BLaER1 (cell line): ENCODE measurements around the gene GLRA2.
"Not testable (repeated sequence)": the region's sequence is repeated elsewhere in the genome, so short reads cannot be mapped to it uniquely, and the experiment has no call there.

Source experiments
- H3K27ac ChIP-seq: shearing (Covaris generic); formaldehyde crosslinking; 2 replicates; pipeline ENCODE4 v1.8.1; 2022
- H3K27me3 ChIP-seq: shearing (Covaris generic); formaldehyde crosslinking; 2 replicates; pipeline ENCODE4 v1.8.1; 2022
- H3K36me3 ChIP-seq: shearing (Covaris generic); formaldehyde crosslinking; 2 replicates; pipeline ENCODE4 v1.8.1; 2022
- H3K4me1 ChIP-seq: shearing (Covaris generic); formaldehyde crosslinking; 2 replicates; pipeline ENCODE4 v1.8.1; 2022
- H3K4me2 ChIP-seq: shearing (Covaris generic); formaldehyde crosslinking; 2 replicates; pipeline ENCODE4 v1.8.1; 2022
- H3K4me3 ChIP-seq: shearing (Covaris generic); formaldehyde crosslinking; 2 replicates; pipeline ENCODE4 v1.8.1; 2022
- H3K9ac ChIP-seq: shearing (Covaris generic); formaldehyde crosslinking; 2 replicates; pipeline ENCODE4 v1.8.1; 2022
- H3K9me3 ChIP-seq: shearing (Covaris generic); formaldehyde crosslinking; 2 replicates; pipeline ENCODE4 v1.8.1; 2022
- H4K20me1 ChIP-seq: shearing (Covaris generic); formaldehyde crosslinking; 2 replicates; pipeline ENCODE4 v1.8.1; 2022
- Cebpa-rat ChIP-seq: shearing (Covaris generic); IDR thresholded peaks from 2 replicates; pipeline ENCODE4 v1.8.1; 2022

The GLRA2 gene

GRCh38 chrX:14590693-14591424 is 61.5 kb downstream of the GLRA2 start:
- H3K27ac ChIP-seq: no peak overlapping the region
- no peaks in the 10 kb centered on the region for H3K36me3 ChIP-seq
- no peak for TF ChIP-seq Cebpa-rat
- peaks cover 59% of the 10 kb centered on the region for H3K27me3 ChIP-seq
- H4K20me1 ChIP-seq: no peaks in the 10 kb centered on the region
- no peaks in the 10 kb centered on the region for H3K4me1 ChIP-seq
- peaks cover 5% of the 10 kb centered on the region; the same call in 1 of the 2 replicates for H3K9me3 ChIP-seq
- no peak overlapping the region for H3K4me2 ChIP-seq
- no peak overlapping the region for H3K9ac ChIP-seq
- no peak overlapping the region for H3K4me3 ChIP-seq

GRCh38 chrX:14591976-14592375 is 62.6 kb downstream of the GLRA2 start:
- Histone ChIP-seq H4K20me1 (no peaks in the 10 kb centered on the region; the same call in 1 of the 2 replicates), H3K4me2 (no peak overlapping the region), H3K36me3 (no peaks in the 10 kb centered on the region), H3K27ac (no peak overlapping the region), H3K4me3 (no peak overlapping the region), H3K9ac (no peak overlapping the region), H3K27me3 (peaks cover 70% of the 10 kb centered on the region), H3K4me1 (no peaks in the 10 kb centered on the region), H3K9me3 (peaks cover 4% of the 10 kb centered on the region; the same call in 1 of the 2 replicates)
- no peak for TF ChIP-seq Cebpa-rat

- TF ChIP-seq Cebpa-rat: no peak
- H3K9ac ChIP-seq: no peak overlapping the region
- H3K4me1 ChIP-seq: no peaks in the 10 kb centered on the region
- H3K36me3 ChIP-seq: no peaks in the 10 kb centered on the region
- H3K4me2 ChIP-seq: no peak overlapping the region
- no peaks in the 10 kb centered on the region; the same call in 1 of the 2 replicates for H4K20me1 ChIP-seq
- H3K4me3 ChIP-seq: no peak overlapping the region
- H3K27ac ChIP-seq: no peak overlapping the region
- H3K9me3 ChIP-seq: no peaks in the 10 kb centered on the region
- peaks cover 96% of the 10 kb centered on the region for H3K27me3 ChIP-seq
These were observed 65.2 kb downstream of the GLRA2 start for GRCh38 chrX:14594521-14594920.

- Histone ChIP-seq H3K27ac (no peak overlapping the region), H3K4me2 (no peak overlapping the region), H3K9me3 (no peaks in the 10 kb centered on the region), H3K27me3 (peaks cover 88% of the 10 kb centered on the region), H3K36me3 (no peaks in the 10 kb centered on the region), H3K4me1 (no peaks in the 10 kb centered on the region), H3K4me3 (no peak overlapping the region), H4K20me1 (no peaks in the 10 kb centered on the region; the same call in 1 of the 2 replicates), H3K9ac (no peak overlapping the region)
- TF ChIP-seq Cebpa-rat: no peak
These were observed 69.0 kb downstream of the GLRA2 start for GRCh38 chrX:14598330-14598729.

GRCh38 chrX:14607446-14607985 is 78.2 kb downstream of the GLRA2 start:
- Histone ChIP-seq H3K4me2 (no peak overlapping the region), H3K4me1 (no peaks in the 10 kb centered on the region), H3K36me3 (no peaks in the 10 kb centered on the region), H3K9ac (no peak overlapping the region), H3K27me3 (peaks cover 79% of the 10 kb centered on the region), H4K20me1 (no peaks in the 10 kb centered on the region), H3K4me3 (no peak overlapping the region), H3K9me3 (no peaks in the 10 kb centered on the region), H3K27ac (no peak overlapping the region)
- no peak for TF ChIP-seq Cebpa-rat

- not testable (repeated sequence) for H3K36me3 ChIP-seq, H4K20me1 ChIP-seq, H3K9me3 ChIP-seq, H3K9ac ChIP-seq, H3K4me3 ChIP-seq, H3K4me2 ChIP-seq, H3K4me1 ChIP-seq, H3K27ac ChIP-seq
- peaks cover 65% of the 10 kb centered on the region for H3K27me3 ChIP-seq
These were observed 83.1 kb downstream of the GLRA2 start for GRCh38 chrX:14612450-14612849.

GRCh38 chrX:14616301-14616700 is 87.0 kb downstream of the GLRA2 start:
- H3K4me3 ChIP-seq: no peak overlapping the region
- no peaks in the 10 kb centered on the region; the same call in 1 of the 2 replicates for H4K20me1 ChIP-seq
- no peak overlapping the region for H3K9ac ChIP-seq
- H3K27me3 ChIP-seq: peaks cover 61% of the 10 kb centered on the region
- no peaks in the 10 kb centered on the region for H3K4me1 ChIP-seq
- no peak overlapping the region for H3K27ac ChIP-seq
- H3K36me3 ChIP-seq: no peaks in the 10 kb centered on the region
- no peak for TF ChIP-seq Cebpa-rat
- no peaks in the 10 kb centered on the region for H3K9me3 ChIP-seq
- no peak overlapping the region for H3K4me2 ChIP-seq

- H3K9me3 ChIP-seq: no peaks in the 10 kb centered on the region
- H4K20me1 ChIP-seq: no peaks in the 10 kb centered on the region; the same call in 1 of the 2 replicates
- no peaks in the 10 kb centered on the region for H3K36me3 ChIP-seq
- H3K4me1 ChIP-seq: no peaks in the 10 kb centered on the region
- peaks cover 57% of the 10 kb centered on the region for H3K27me3 ChIP-seq
- H3K27ac ChIP-seq: no peak overlapping the region
- H3K4me2 ChIP-seq: no peak overlapping the region
- no peak overlapping the region for H3K9ac ChIP-seq
- TF ChIP-seq Cebpa-rat: no peak
- H3K4me3 ChIP-seq: no peak overlapping the region
These were observed 87.5 kb downstream of the GLRA2 start for GRCh38 chrX:14616836-14617235.

- no peaks in the 10 kb centered on the region for H3K36me3 ChIP-seq
- peaks cover 57% of the 10 kb centered on the region for H3K27me3 ChIP-seq
- no peak for TF ChIP-seq Cebpa-rat
- no peak overlapping the region for H3K9ac ChIP-seq
- H4K20me1 ChIP-seq: no peaks in the 10 kb centered on the region; the same call in 1 of the 2 replicates
- no peak overlapping the region for H3K4me2 ChIP-seq
- no peaks in the 10 kb centered on the region for H3K9me3 ChIP-seq
- H3K27ac ChIP-seq: no peak overlapping the region
- no peaks in the 10 kb centered on the region for H3K4me1 ChIP-seq
- no peak overlapping the region for H3K4me3 ChIP-seq
These were observed 89.0 kb downstream of the GLRA2 start for GRCh38 chrX:14618177-14618965.

GRCh38 chrX:14630733-14631132 is 101.4 kb downstream of the GLRA2 start:
- Histone ChIP-seq H3K4me3 (no peak overlapping the region), H3K9ac (no peak overlapping the region), H3K9me3 (0 out of 2 replicates have a peak, but pooled peaks cover 2% of the 10 kb centered on the region), H3K27me3 (peaks cover 82% of the 10 kb centered on the region), H3K27ac (no peak overlapping the region), H4K20me1 (no peaks in the 10 kb centered on the region; the same call in 1 of the 2 replicates), H3K4me1 (no peaks in the 10 kb centered on the region), H3K36me3 (no peaks in the 10 kb centered on the region), H3K4me2 (no peak overlapping the region)
- TF ChIP-seq Cebpa-rat: no peak
